Pulmonary artery endothelial cell (primary cell): ENCODE results near the gene STIM2. TPM values are rescaled to one million over a fixed set of nuclear protein-coding genes. Genes with fewer than 3 reads are reported as not detected.
"Not testable (repeated sequence)": the region's sequence is repeated elsewhere in the genome, so short reads cannot be mapped to it uniquely, and the experiment has no call there.

Experiments
- DNase-seq: peaks from one replicate; pipeline ENCODE4 v3.0.0-alpha.2; 2011; ENCODE audit warnings: low read depth, low spot score
- total RNA-seq: library from RNA; depleted of rRNA; stranded (reverse); fragments of >200 nt; gene quantifications from 2 replicates; pipeline ENCODE4 v1.2.3, GENCODE V29; 2014

Gene STIM2
- total RNA-seq, 1 donor from 2014 or later: 8.9 TPM

DNA sequence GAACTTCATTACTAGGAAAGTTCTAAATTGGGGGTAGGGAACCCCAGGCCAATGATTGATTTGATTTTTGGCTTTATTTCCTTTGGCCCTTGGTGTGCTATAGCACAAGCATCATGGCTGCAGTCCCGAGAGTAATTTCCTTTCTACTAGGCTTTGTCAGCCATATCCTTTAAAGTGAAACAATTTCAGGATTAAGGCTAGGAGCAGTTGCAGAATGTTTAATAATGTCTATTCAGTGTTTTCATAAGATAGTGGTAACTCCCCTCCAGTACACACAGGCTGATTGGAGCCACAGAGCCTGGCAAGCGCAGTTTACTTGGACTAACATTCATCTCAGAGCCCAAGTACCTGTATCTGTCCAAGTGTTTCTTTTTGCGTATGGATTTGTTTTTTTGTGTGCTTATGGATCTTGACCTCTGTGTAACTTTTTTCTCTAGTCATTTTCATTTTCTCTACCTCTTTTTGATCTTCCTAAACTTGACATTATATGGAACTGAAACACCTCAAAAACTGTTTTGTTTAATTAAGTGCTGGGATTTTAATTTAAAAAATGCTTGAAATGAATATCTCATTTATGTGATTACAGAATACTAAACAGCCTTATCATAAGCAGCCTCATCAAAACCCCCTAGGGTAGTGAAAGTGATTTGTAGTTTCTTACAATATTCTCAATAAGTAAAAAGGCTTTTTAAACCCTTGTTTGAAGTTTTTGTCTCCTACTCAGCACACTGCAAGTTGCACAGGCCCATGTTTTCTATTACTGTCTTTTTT lies 7.5 kb downstream of the STIM2 start:
- no peak for DNase-seq

GRCh38 chr4:26870576-26871262 lies 10.1 kb downstream of the STIM2 start:
- no peak for DNase-seq

DNA sequence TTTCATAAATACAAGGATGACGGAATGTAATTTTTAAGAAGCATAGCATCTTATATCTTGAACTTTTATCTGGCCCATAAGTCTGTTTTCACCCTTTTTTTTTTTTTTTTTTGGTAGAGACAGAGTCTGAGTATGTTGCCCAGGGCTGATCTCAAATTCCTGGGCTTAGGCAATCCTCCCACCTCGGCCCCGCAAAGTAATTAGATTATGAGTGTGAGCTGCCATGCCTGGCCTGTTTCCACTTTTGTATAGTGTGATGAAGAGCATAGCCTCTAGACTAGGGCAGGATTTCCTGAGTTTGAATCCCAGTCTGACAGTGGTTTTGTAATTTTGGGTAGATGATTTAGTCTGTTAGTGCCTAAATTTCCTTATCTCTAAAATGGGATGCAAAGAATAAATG lies 11.0 kb downstream of the STIM2 start:
- DNase-seq: no peak

DNA sequence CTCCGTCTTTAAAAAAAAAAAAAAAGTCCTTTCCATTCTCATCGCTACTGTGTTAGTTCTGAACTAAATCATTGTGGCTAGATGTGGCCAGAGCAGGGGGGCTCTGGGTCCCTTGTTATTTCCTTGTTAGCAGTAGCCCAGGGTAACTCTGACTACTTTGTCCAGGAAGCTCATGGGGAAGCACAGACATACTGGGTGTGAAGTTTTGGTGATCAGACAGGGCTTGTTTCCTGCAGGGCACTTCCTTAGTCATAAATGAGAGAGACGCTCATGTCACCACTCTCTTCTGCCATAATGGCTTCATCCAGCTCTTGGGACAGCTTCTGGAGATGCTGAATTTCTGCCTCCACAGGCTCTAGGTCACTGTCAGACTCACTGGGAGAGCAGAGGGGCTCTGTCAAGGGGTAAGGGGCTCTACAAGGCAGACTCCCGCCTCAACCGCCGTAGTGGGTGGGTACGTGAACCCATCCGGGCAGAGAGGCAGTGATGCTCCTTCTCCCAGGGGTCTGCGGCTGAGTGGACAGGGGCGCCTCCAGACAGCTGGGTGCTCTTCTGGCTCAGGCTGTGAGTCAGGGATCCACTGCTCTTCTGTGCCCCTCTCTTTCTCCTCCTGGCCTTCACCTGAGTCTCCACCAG lies 12.9 kb downstream of the STIM2 start:
- DNase-seq: no peak

DNA sequence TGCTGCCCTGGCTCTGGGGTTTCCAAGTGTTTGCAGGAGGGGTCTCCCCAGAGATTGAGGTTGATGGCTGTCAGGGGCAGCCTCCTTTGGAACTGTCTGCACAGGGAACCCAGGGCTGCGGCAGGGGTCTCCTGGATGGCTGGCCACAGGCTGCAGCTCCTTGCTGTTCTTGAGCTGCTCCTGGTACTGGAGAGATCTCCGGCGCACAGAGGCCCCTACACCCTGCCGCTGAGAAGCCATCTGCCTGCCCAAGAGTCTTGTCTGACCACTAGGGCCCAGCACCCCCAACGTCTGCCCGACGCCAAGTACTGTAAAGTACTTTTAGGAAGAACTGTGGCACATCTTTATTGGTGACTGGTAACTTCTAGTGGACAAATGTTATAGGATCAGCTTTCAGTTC lies 13.5 kb downstream of the STIM2 start:
- no peak for DNase-seq

DNA sequence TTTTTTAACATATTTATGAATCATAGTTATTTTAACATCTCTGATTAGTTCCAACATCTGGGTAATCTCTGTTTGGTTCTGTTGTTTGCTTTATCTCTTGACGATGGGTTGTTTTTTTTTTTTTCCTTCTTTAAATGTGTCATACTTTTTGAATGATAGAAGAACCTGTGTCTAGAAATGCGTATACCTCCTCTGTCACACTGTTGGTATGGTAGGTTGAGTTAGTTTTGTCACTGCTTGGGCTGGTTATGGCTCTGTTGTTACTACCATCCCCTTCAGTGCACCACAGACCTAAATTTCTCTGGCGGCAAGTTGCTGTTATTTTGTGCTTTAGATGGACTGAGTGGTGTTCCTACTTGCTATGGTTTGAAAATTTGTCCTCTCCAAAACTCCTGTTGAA lies 16.8 kb downstream of the STIM2 start:
- DNase-seq: no peak

GRCh38 chr4:26877961-26878360 lies 17.3 kb downstream of the STIM2 start:
- DNase-seq: no peak

DNA sequence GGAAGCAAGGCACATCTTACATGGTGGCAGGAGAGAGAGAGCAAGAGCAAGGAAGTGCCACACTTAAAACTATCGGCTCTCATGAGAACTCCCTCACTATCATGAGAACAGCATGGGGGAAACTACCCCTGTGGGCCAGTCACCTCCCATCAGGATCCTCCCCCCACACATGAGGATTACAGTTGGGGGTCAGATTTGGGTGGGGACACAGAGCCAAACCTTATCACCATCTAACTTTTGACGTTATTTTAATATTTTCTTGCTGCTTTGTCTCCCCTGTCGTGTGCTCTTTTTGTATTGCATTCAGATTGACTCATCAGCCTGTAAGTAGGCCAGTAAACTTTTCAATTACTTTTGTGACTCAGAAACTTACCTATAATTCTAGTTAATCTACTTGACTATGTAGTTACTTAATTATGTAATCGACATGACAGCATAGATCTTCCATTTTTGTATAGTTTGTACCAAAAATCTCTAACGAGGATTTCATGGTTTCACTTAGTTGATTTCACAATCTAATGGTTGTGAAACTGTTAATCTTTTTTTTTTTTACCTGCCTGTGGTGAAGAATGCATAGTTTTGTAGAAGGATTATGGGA lies 18.3 kb downstream of the STIM2 start:
- no peak for DNase-seq

GRCh38 chr4:26879805-26880204 lies 19.2 kb downstream of the STIM2 start:
- DNase-seq: no peak

GRCh38 chr4:26884026-26884425 lies 23.4 kb downstream of the STIM2 start:
- DNase-seq: no peak

- no peak for DNase-seq
Measured at GRCh38 chr4:26884486-26884988, 23.9 kb downstream of the STIM2 start.

- DNase-seq: no peak
Measured at GRCh38 chr4:26885912-26886274, 25.3 kb downstream of the STIM2 start.

DNA sequence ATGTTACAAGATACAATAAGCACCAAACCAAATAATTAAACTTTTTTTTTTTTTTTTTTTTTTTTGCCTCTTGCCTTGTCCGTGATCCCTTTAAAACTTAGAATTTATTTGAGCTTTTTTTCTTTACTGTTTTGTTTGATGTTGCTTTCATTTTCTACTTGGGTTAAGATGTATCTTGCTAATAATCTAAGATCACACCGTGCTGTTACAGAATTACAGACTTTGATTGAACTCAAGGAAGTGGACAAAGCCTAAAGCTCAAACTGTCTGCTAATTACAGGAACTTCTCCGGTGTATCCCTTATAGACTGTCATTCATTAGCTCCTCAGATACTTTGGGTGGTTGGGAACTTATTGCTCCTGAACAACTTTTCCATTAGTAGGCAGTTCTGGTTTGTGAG lies 26.5 kb downstream of the STIM2 start:
- DNase-seq: no peak

DNA sequence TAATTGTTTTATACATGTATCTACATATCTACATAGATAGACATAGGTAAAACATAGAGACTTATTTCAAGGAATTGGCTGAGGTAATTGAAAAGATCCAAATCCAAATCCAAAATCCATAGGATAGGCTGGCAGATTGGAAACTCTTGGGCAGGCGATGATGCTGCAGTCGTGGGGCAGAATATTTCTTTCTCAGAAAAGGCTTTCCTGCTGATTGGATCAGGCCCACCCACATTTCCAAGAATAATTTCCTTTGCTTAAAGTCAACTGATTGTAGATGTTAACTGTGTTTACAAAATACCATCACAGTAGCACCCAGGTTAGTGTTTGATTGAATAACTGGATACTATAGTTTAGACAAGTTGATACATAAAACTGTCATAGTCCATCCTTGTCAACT lies 27.2 kb downstream of the STIM2 start:
- DNase-seq: no peak

DNA sequence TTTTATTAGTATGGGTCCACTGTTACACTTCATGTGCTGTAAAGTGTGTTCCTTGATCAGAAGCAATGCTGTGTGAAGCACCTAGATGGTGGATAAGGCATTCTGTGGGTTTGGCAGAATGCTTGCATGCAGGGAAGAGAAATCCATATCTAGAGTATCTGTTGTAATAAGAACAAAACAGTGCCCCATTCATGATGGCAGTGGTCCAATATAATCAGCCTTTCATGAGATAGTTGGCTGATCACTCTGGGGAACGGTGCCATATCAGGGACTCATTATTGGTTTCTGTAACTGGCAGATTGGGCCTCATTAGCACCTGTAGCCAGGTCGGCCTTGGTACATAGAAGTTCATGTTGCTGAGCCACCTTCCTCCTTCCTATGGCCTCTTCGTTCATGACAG lies 28.7 kb downstream of the STIM2 start:
- no peak for DNase-seq

GRCh38 chr4:26891054-26891453 lies 30.4 kb downstream of the STIM2 start:
- no peak for DNase-seq

GRCh38 chr4:26891867-26892266 lies 31.2 kb downstream of the STIM2 start:
- DNase-seq: no peak

DNA sequence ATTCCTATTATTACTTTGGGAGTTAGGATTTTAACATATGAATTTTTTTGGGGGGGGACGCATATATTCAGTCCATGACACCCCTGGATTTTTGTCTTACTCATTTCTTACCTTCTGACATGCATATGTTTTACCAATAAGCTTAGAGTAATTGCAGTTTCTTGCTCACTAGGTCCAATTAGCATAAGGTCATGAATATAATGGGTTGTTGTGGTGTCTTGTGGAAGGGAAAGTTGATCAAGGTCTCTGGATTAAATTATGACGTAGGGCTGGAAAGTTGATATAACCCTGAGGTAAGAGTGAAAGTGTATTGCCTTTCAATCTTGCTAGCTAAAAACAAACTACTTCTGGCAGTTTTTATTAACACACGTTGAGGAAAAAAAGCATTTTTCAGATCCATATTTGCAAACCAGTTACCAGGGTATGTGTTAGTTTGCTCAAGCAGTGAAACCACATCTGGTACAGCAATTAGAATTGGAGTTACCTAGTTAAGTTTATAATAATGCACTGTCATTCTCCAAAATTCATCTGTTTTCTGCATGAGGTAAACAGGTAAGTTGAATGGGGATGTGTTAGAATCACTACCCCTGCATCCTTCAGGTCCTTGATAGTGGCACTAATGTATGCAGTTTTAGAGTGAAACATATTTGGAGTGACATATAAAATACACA lies 32.0 kb downstream of the STIM2 start:
- DNase-seq: no peak

DNA sequence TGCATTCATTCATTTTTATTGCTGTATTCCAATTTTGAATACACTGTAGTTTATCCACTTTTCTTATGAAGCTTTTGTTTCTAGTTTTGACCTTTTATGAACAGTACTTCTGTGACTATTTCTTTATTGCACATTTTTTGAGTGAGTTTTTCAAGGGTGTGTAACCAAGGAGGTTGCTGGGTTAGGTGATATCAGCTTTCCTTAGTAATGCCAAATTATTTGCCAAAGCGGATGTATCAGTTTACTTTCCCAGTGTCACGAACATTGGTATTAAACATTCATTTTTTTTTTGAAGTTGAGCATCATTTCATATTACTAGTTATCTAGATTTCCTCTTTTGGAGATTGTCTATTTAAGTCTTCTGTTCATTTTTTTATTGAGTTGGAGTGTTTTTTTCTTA lies 32.9 kb downstream of the STIM2 start:
- no peak for DNase-seq

GRCh38 chr4:26894881-26895280 lies 34.2 kb downstream of the STIM2 start:
- not testable (repeated sequence) for DNase-seq

DNA sequence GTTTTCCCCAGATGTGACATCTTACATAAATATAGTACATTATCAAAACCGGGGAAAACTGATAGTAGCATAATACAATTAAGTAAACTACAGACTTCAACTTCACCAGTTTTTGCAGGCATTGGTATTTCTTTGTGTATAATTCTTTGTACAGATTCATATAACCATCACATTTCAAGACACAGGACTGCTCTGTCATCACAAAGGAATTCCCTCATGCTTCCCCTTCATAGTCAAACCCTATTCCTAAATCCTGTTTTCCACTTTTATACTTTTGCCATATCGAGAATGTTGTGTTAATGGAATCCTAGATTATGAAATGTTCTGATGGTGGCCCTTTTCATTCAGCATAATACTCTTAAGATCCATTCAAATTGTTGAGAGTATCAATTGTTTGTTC lies 36.0 kb downstream of the STIM2 start:
- DNase-seq: no peak

GRCh38 chr4:26899991-26900390 lies 39.4 kb downstream of the STIM2 start:
- no peak for DNase-seq
